Measurements from ENCODE around the gene OR6C2.
"Not testable (repeated sequence)": the region's sequence is repeated elsewhere in the genome, so short reads cannot be mapped to it uniquely, and the experiment has no call there.

Gene OR6C2

DNA sequence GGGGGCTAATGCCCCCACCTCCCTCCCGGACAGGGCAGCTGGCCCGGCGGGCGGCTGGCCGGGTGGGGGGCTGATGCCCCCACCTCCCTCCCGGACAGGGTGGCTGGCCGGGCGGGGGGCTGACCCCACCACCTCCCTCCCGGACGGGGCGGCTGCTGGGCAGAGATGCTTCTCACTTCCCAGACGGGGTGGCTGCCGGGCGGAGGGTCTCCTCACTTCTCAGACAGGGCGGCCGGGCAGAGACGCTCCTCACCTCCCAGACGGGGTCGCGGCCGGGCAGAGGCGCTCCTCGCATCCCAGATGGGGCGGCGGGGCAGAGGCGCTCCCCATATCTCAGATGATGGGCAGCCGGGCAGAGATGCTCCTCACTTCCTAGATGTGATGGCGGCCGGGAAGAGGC lies 35.3 kb downstream of the OR6C2 start:
- DNase-seq = not testable (repeated sequence)

DNA sequence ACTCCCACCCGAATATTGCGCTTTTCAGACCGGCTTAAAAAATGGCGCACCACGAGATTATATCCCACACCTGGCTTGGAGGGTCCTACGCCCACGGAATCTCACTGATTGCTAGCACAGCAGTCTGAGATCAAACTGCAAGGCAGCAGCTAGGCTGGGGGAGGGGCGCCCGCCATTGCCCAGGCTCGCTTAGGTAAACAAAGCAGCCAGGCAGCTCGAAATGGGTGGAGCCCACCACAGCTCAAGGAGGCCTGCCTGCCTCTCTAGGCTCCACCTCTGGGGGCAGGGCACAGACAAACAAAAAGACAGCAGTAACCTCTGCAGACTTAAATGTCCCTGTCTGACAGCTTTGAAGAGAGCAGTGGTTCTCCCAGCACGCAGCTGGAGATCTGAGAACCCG lies 40.4 kb downstream of the OR6C2 start:
- DNase-seq = not testable (repeated sequence)

DNA sequence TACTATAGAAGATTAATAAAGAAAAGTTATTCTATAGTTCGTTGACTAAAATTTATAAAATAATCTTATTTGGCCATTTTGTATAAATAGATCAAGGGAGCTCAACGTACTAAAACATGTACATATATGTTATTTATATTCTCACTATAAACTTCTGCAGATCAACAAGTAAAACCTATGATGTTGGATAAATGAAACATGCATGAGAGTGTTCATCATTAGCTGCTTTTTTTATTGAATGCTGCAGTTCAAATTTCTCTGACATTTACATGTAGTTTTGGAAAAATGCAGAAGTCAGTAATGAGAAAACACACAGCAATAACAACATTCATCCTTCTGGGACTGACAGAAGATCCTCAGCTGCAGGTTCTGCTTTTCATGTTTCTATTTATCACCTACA lies 48.2 kb downstream of the OR6C2 start, which contains the start of gene OR6C68:
TSS of gene OR6C68 (plus strand) at position 301 of the 400 bp plus-strand sequence. CDS start at position 301, 0 bp downstream.
- no peak for DNase-seq

DNA sequence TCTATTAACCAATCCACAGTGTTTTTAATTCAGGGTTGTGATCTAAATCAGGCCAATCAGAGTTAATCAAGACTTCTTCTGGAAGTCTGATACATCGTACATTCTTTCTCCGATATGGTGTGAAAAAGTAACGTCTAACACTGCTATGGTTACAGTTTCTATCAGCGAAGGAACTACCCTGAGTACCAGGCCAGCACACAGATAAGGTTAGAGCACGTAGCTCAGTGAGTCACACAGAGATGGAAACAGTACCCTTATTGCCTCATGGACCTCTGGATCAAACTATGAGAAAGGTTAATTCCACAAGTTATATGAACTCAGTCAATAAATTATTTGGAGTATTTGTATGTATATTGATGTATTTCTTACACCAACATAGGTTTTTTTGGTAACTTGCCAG lies 51.6 kb downstream of the OR6C2 start:
- no peak for DNase-seq

DNA sequence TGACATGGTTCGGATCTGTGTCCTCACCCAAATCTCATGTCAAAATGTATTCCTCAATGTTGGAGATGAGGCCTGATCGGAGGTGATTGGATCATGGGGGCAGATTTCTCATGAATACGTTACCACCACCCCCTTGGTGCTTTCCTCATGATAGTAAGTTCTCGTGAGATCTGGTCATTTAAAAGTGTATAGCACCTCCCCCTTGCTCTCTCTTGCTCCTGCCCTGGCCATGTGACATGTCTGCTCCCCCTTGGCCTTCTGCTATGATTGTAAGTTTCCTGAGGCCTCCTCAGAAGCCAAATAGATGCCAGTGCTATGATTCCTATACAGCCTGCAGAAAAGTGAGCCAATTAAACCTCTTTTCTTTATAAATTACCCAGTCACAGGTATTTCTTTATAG lies 55.4 kb downstream of the OR6C2 start:
- DNase-seq = no peak

DNA sequence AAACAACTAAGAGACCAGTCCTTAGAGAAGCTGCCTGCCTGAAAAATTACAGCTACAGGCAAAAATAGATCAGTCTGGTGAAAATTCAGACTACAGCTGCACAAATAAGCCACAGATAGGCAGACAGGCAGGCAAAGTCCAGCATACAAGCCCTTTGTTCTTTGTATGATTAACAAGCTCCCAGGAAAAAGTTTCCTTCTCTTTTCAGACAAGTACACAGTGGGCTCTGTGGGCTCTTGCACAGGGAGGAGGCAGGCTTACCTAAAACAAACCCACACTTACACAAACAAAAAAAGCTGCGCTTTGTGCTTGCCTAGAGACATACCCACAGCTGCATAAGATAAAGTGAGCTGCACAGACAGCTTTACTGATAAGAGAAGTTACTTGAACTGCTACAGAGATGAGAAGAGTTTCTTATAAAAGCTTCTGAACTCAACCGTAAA lies 56.0 kb downstream of the OR6C2 start:
- DNase-seq = no peak

DNA sequence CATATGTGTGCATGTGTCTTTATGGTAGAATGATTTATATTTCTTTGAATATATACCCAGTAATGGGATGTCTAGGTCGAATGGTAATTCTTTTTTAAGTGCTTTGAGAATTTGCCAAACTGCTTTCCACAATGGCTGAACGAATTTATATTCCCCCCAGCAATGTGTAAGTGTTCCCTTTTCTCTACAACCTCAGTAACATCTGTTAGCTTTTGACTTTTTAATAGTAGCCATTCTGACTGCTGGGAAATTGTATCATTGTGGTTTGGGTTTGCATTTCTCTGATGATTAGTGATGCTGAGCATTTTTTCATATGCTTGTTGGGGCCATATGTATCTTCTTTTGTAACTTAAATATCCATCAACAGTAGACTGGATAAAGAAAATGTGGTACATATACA lies 57.7 kb downstream of the OR6C2 start:
- no peak for DNase-seq
